WTC11 (cell line): ENCODE results near the gene VSIG1.

Experiments
- CTCF ChIP-seq: fragments of 200-600 bp; IDR thresholded peaks from 2 replicates; pipeline ENCODE4 v1.8.0; 2022; ENCODE audit warnings: antibody characterized with exemption
- NR2C2 ChIP-seq: sonication (generic); formaldehyde crosslinking; IDR thresholded peaks from 2 replicates; pipeline ENCODE4 v1.8.0; 2022; ENCODE audit warnings: mild to moderate bottlenecking, missing genetic modification reagents
- TP53 ChIP-seq: sonication (generic); formaldehyde crosslinking; IDR thresholded peaks from 2 replicates; pipeline ENCODE4 v1.8.1; 2023; ENCODE audit warnings: mild to moderate bottlenecking, missing genetic modification reagents
- USF1 ChIP-seq: sonication (generic); formaldehyde crosslinking; IDR thresholded peaks from 2 replicates; pipeline ENCODE4 v1.8.0; 2022; ENCODE audit warnings: mild to moderate bottlenecking, missing genetic modification reagents
- ZNF425 ChIP-seq: fragments of 250-450 bp; sonication (Bioruptor Pico); conservative IDR thresholded peaks from 2 replicates; pipeline ENCODE4 v1.9.0; 2021; ENCODE audit warnings: mild to moderate bottlenecking

GRCh38 chrX:108019382-108019875, 25.4 kb upstream of the VSIG1 start:
- TF ChIP-seq USF1 (no peak), NR2C2 (no peak), CTCF (no peak), TP53 (CRISPR knock-in tag) (no peak), ZNF425 (CRISPR knock-in tag) (no peak)
